KOPT-K1 (cell line): ENCODE results near the gene RPS26.
"Not testable (repeated sequence)": the region's sequence is repeated elsewhere in the genome, so short reads cannot be mapped to it uniquely, and the experiment has no call there.

Experiments used
- H3K27ac ChIP-seq: fragments of 200-600 bp; sonication (generic); 2 replicates; pipeline ENCODE4 v1.5.1; 2016; ENCODE audit warnings: antibody characterized with exemption, mild to moderate bottlenecking, low read depth, low read length; ENCODE audit not compliant: poor library complexity, severe bottlenecking
- H3K36me3 ChIP-seq: fragments of 200-600 bp; sonication (generic); 2 replicates; pipeline ENCODE4 v1.5.1; 2017; ENCODE audit warnings: antibody characterized with exemption, mild to moderate bottlenecking, low read length, moderate library complexity; ENCODE audit not compliant: insufficient read depth
- H3K9me3 ChIP-seq: fragments of 200-600 bp; sonication (generic); 2 replicates; pipeline ENCODE4 v1.5.1; 2017; ENCODE audit warnings: antibody characterized with exemption, low read length, mild to moderate bottlenecking; ENCODE audit not compliant: insufficient read depth, poor library complexity, severe bottlenecking

The RPS26 gene

GRCh38 chr12:56041552-56042429, at the start of gene RPS26:
Gene RPS26, plus strand, starts transcription at chr12:56041918. Its CDS starts 249 bp downstream, at chr12:56042167.
- peaks cover 43% of the 10 kb centered on the region for H3K36me3 ChIP-seq
- peak within 1 kb of the TSS; percentile 90 for H3K27ac ChIP-seq
- H3K9me3 ChIP-seq = no peaks in the 10 kb centered on the region

GRCh38 chr12:55993230-55993853, 48.4 kb upstream of the RPS26 start:
- no peak overlapping the region for H3K27ac ChIP-seq
- peaks cover 72% of the 10 kb centered on the region for H3K36me3 ChIP-seq
- H3K9me3 ChIP-seq = no peaks in the 10 kb centered on the region

GRCh38 chr12:55995366-55995765, 46.4 kb upstream of the RPS26 start:
- H3K36me3 ChIP-seq = peaks cover 52% of the 10 kb centered on the region
- H3K27ac ChIP-seq = no peak overlapping the region

GRCh38 chr12:55996201-55996714, 45.5 kb upstream of the RPS26 start:
- H3K36me3 ChIP-seq = peaks cover 43% of the 10 kb centered on the region
- no peaks in the 10 kb centered on the region for H3K9me3 ChIP-seq
- no peak overlapping the region for H3K27ac ChIP-seq

More at GRCh38 chr12:55995366-55995765, 46.4 kb upstream of the RPS26 start:
- no peaks in the 10 kb centered on the region for H3K9me3 ChIP-seq

- H3K9me3 ChIP-seq = no peaks in the 10 kb centered on the region
- H3K27ac ChIP-seq = no peak within 1 kb of the TSS
- H3K36me3 ChIP-seq = peaks cover 37% of the 10 kb centered on the region
Observed at GRCh38 chr12:55996715-55997534, 44.8 kb upstream of the RPS26 start, which contains the start of gene SUOX. Gene SUOX, plus strand, starts transcription at chr12:55997276. Its CDS starts 4,946 bp downstream, at chr12:56002222.

- H3K27ac ChIP-seq = no peak overlapping the region
- H3K36me3 ChIP-seq = peaks cover 31% of the 10 kb centered on the region
Observed at GRCh38 chr12:55997535-55997859, 44.2 kb upstream of the RPS26 start.

GRCh38 chr12:55999522-55999921, 42.2 kb upstream of the RPS26 start:
- peak overlapping the region; percentile 34 for H3K27ac ChIP-seq
- H3K9me3 ChIP-seq = not testable (repeated sequence)
- H3K36me3 ChIP-seq = peaks cover 11% of the 10 kb centered on the region

More at GRCh38 chr12:55997535-55997859, 44.2 kb upstream of the RPS26 start:
- no peaks in the 10 kb centered on the region for H3K9me3 ChIP-seq

GRCh38 chr12:55999999-56000540, 41.6 kb upstream of the RPS26 start:
- not testable (repeated sequence) for H3K27ac ChIP-seq, H3K36me3 ChIP-seq, H3K9me3 ChIP-seq

- Histone ChIP-seq H3K36me3 (no peaks in the 10 kb centered on the region), H3K27ac (no peak overlapping the region), H3K9me3 (no peaks in the 10 kb centered on the region)
Observed at GRCh38 chr12:56001487-56002100, 40.1 kb upstream of the RPS26 start.

GRCh38 chr12:56003376-56003775, 38.3 kb upstream of the RPS26 start:
- not testable (repeated sequence) for H3K9me3 ChIP-seq, H3K27ac ChIP-seq, H3K36me3 ChIP-seq

- H3K9me3 ChIP-seq = no peaks in the 10 kb centered on the region
- no peak overlapping the region for H3K27ac ChIP-seq
Observed at GRCh38 chr12:56004211-56004610, 37.5 kb upstream of the RPS26 start.

GRCh38 chr12:56007564-56008559, 33.9 kb upstream of the RPS26 start:
- Histone ChIP-seq H3K27ac (no peak overlapping the region), H3K9me3 (no peaks in the 10 kb centered on the region), H3K36me3 (no peaks in the 10 kb centered on the region)

More at GRCh38 chr12:56004211-56004610, 37.5 kb upstream of the RPS26 start:
- no peaks in the 10 kb centered on the region for H3K36me3 ChIP-seq

- no peaks in the 10 kb centered on the region for H3K9me3 ChIP-seq
- no peak overlapping the region for H3K27ac ChIP-seq
- no peaks in the 10 kb centered on the region for H3K36me3 ChIP-seq
Observed at GRCh38 chr12:56010111-56010570, 31.6 kb upstream of the RPS26 start.
